VCaP (cell line): Measurements from ENCODE around the gene KCNMA1.
"Not testable (repeated sequence)": the region's sequence is repeated elsewhere in the genome, so short reads cannot be mapped to it uniquely, and the experiment has no call there.

Experiments
- H3K27ac ChIP-seq: fragments of 450-650 bp; 2 replicates; pipeline ENCODE4 v1.5.1; 2017
- CTCF ChIP-seq: fragments of 450-650 bp; conservative IDR thresholded peaks from 2 replicates; pipeline ENCODE4 v1.5.1; 2017; ENCODE audit warnings: mild to moderate bottlenecking, moderate library complexity

The KCNMA1 gene

GRCh38 chr10:77594471-77594783 lies 43.2 kb downstream of the KCNMA1 start:
- H3K27ac ChIP-seq: no peak overlapping the region
- no peak for TF ChIP-seq CTCF

GRCh38 chr10:77593771-77594470 lies 43.7 kb downstream of the KCNMA1 start:
- no peak overlapping the region for H3K27ac ChIP-seq
- no peak for TF ChIP-seq CTCF

GRCh38 chr10:77592946-77593636 lies 44.5 kb downstream of the KCNMA1 start:
- no peak overlapping the region for H3K27ac ChIP-seq
- TF ChIP-seq CTCF: no peak

- no peak for TF ChIP-seq CTCF
- no peak overlapping the region for H3K27ac ChIP-seq
Observed at GRCh38 chr10:77592510-77592909, 45.1 kb downstream of the KCNMA1 start.

- H3K27ac ChIP-seq: no peak overlapping the region
- TF ChIP-seq CTCF: no peak
Observed at GRCh38 chr10:77591238-77591880, 46.2 kb downstream of the KCNMA1 start.

GRCh38 chr10:77590344-77591237 lies 47.0 kb downstream of the KCNMA1 start:
- no peak for TF ChIP-seq CTCF
- H3K27ac ChIP-seq: no peak overlapping the region

GRCh38 chr10:77589703-77590102 lies 47.9 kb downstream of the KCNMA1 start:
- H3K27ac ChIP-seq: not testable (repeated sequence)
